NK-92 (cell line): Measurements from ENCODE around the gene H6PD.

Source experiments
- DNase-seq: peaks from one replicate; lab custom pipeline; 2025; ENCODE audit not compliant: unreplicated experiment; lab: John Stamatoyannopoulos, UW

Gene H6PD

DNA sequence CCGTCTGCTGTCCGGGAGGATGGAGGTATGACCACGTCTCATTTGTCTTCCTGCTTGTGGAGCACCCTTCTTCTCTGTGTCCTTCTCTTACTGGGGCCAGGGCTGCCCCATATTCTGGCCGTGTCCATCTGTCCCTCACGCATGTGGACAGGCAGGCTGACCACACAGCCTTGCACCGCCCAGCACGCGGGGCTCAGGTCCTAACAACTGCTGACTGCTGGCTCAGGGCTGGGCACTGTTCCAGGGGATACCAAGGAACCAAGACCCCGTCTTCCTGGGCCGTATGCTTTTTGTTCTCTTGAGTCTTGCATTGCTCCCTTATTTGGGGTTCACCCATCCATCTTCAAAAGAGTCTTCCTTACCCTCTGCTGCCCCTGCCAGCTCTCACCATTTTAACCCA lies 40.6 kb downstream of the H6PD start:
- DNase-seq, result no peak

DNA sequence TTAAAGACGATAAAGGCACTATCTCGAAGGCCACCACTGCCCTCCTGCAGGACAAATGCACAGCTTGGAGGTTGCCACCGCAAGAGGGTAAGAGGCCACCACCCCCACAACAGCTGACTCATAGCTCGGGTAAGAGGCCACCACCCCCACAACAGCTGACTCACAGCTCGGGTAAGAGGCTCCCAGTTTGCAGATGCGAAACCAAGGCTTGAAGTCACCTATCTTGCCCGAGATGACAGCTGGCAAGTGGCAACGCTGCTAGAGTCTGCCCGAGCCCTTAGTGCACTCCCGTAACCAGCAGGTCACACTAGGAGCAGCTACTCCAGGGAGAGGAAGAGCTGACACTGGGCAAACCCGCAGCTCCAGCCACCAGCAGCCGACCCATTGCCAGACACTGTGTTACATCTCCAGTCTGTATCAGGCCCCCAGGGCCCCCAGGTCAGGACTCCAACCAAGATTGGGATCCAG lies 41.0 kb downstream of the H6PD start:
- DNase-seq, result no peak

- DNase-seq, result no peak
Measured at GRCh38 chr1:9278116-9278515, 43.5 kb downstream of the H6PD start.

GRCh38 chr1:9278585-9279153 lies 44.1 kb downstream of the H6PD start:
- DNase-seq, result no peak

- no peak for DNase-seq
Measured at GRCh38 chr1:9279172-9279840, 44.7 kb downstream of the H6PD start.

- no peak for DNase-seq
Measured at GRCh38 chr1:9280015-9280860, 45.7 kb downstream of the H6PD start.

- DNase-seq, result no peak
Measured at GRCh38 chr1:9281071-9281827, 46.7 kb downstream of the H6PD start.

- DNase-seq, result no peak
Measured at GRCh38 chr1:9281908-9282695, 47.5 kb downstream of the H6PD start.

DNA sequence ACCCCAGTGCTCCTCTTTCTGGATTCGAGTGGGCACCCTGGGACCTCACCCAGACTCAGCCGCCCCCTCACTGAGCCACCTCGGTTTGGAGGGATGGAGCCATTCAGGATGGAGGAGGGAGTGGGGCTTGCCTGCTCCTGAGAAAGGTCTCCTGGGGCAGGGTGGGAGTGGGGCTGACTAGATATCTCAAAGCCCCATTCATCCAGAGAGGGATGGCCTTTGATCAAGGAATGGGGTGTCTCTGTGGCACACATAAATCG lies 48.1 kb downstream of the H6PD start:
- no peak for DNase-seq

DNA sequence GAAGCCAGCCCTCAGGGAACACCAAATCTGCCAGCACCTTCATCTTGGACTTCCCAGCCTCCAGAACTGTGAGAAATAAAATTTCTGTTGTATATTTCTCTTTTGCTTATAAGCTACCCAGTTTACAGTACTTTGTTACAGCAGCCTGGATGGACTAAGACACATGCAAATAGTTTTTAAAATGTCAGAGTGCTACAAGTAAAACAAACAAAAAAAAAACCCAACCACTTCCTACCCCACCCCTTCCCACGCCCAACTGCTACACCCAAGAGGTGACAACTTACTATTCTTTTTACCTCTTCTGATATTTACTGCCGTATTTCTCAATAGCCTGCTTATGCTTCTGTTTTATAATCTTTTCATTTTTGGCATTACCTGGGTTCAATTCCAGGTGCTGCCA lies 49.5 kb downstream of the H6PD start:
- no peak for DNase-seq

DNA sequence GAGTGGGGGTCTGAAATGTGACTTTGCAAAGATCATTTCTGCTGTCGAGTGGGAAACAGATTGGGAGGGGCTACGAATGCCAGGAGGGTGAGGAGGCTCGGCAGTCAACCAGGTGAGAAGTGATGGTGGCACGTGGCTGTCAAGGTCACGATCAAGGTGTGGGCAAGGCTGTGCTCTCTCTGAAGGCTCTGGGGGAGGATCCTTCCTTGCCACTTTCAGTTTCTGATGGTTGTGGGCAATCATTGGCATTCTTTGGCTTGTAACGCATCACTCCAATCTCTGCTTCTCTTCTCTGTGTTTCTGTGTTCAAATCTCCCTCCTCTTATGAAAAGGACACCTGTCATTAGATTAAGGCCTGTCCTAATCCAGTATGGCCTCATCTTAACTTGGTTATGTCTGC lies 52.0 kb downstream of the H6PD start:
- no peak for DNase-seq

DNA sequence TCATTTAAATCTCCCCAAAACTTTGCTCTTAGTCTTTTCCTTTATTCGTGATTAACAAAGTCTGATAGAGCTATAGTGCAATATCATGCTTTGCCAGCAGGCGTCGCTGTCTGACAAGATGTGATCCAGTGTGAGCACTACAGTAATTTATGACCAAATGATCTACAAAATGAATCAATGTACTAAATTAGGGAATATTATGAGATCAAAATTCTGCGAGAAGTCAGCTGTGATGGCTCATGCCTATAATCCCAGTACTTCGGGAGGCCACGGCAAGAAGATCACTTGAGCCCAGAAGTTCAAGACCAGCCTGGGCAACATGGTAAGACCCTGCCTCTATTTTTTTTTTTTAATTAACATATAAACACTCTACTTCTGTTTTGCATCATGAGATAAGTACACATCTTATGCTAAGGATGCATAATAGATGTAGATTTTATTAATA lies 54.5 kb downstream of the H6PD start:
- no peak for DNase-seq

DNA sequence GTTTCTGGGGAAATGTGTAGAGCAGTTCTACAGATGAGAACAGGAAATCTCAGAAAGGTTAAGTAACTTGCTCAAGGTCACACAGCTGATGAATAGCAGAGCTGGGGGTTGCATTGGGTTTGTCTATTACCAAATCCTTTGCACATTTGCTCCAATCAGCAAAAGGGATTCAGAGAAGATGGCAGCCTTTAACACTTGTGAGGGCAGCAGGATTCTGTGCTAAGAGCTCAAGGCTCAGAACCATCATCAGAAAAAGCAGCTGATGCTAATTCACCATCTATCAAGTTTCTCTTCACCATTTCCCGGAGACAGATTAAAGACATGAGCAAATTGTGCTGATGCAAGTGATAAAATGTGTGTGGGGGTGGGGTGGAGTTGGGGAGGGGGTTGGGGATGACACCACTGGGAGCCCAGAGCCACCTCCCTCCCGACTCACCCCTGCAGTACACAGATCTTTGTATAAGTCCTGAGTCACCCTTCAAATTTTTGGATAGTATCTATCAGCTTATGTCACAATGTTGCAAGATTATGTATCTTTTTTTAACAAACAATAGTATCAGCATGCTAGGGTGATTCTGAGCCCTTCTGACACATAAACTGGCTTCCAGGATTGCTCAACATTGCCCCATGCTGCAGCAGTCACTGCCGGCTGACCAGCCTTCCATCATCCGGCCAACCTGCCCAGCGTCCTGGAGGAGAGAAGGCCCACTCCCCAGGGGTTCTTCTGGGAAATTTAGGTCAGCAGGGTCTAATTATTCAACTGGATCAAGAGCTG lies 55.3 kb downstream of the H6PD start:
- DNase-seq, result no peak

DNA sequence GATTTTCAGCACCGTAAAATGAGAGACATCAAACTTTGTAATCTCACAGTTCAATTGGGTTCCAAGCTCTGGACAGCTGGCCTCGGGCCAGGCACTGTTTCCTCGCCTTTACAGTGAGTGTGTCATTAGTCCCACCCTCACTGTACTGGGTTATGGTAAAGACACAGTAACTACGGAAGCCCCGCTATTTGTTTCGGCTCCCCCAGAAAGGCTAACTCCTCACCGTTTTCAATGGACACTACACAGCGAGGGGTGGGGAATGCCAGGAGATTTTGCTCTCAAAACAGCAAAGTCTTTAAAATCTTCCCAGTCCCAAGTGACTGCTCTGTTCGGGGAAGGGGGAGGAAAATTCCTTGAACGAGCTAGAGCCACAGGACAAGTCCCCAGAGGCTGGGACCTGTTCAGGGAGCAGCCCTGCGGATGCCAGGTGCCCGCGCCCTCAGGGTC lies 57.4 kb downstream of the H6PD start:
- no peak for DNase-seq

DNA sequence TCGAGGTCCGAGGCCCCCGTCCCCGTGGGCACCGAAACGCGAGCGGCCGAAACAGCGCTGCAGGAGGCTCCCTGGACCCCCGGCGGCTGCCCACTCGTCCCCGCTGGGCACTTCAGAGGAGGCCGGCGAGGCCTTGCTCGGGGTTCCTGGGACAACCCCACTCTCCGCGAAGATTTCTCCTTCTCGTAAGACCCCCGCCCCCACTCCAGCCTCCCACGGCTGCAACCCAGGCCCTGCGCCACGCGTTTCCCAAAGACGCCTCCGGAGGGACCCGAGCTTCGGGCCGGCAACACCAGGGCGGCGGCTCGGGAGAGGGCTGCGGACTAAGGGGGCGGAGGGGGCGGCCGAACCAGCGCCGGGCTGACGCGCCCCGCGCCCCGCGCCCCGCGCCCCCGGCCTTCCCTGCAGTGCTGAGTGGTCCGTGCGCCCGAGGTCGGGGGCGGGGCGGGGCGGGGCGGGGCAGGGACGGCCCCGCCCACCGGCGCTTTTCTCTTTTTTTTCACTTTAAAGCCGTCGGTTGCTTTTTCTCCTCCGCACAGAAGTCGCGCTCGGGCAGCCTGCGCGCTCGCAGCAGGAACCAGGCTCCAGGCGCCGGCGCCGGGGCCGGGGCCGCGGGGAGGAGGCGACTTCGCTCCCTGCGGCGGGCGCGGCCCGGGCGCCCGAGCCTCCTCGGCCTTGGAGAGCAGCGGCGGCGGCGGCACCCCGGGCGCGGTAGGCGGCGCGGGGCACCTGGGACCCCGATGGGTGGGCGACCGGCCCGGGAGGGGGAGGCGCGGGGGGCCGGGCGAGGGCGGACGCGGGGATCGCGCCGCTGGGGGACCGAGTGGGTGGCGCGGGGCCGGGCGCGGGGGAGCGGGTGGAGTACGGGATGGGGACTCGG lies 58.0 kb downstream of the H6PD start, which contains the start of gene SPSB1:
Gene SPSB1, plus strand, starts transcription at position 534 of the 880 bp plus-strand sequence. CDS start 62,998 bp downstream, outside the sequence.
- DNase-seq, result no peak

- no peak for DNase-seq
Measured at GRCh38 chr1:9293241-9293532, 58.6 kb downstream of the H6PD start.

DNA sequence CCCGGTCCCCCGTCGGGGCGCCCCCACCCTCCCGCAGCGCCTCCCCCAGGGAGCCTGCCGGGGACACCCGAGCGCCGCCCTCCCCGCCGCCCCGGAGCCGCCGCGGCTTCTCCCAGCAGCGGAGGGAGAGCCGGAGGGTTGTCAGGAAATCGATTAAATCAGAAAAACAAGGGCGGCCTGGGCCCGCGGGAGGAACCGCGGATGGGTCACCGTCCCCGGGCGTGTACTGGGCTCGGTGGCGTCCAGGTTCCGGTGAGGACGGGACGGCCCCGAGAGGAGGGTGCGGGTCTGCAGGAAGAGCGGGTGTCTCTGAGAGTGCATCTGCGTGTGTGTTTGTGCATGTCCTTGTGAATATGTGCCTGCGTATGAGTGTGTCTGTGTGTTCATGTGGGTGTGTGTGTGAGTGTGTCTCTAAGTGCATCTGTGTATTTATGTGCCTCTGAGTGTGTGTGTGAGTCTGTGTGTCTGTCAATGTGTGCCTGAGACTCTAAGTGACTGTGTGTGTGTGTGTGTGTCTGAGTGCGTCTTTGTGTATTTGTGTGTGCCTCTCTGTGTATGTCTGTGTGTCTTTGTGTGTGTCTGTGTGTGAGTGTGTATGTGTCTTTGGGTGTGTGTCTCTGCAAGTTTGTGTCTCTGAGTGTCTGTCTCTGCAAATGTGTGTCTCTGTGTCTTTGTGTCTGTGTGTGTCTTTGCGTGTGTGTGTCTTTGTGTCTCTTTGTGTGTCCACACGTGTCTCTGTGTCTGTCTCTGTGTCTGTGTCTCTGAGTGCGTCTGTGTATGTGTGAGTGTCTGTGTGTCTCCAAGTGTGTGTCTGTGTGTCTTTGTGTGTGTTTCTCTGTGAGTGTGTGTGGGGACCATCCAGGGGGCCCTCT lies 59.2 kb downstream of the H6PD start:
- no peak for DNase-seq

DNA sequence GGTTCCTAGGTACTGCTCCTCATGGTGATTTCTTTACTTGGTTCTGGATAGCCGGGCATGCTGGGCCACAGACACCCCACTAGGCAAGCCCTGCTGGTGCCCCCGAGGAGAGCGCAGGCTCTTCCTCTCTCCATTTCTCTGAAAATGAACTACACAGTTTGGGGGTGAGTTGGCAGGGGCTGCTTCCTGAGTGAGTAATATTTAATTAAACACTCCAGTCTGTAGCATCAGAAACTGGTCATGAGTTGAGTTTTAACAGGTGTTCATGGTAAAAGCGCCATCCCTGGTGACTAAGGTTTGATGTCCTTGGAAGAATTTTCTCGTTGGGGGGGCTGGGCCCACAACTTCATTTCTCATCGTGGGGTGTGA lies 59.8 kb downstream of the H6PD start:
- no peak for DNase-seq
